Thoracic aorta (tissue), 2 donors: ENCODE results near the gene ZCCHC3. TPM values are rescaled to one million over a fixed set of nuclear protein-coding genes. Genes with fewer than 3 reads are reported as not detected.

Experiments
- ATAC-seq: fragments of 150-250 bp; one replicate; pipeline ENCODE4 v1.8.0; 2017; ENCODE audit warnings: low read depth; ENCODE audit not compliant: insufficient number of reproducible peaks, low FRiP score
- DNase-seq: peaks from one replicate; pipeline ENCODE4 v3.0.0-alpha.2; 2020; ENCODE audit warnings: low spot score
- H3K27ac ChIP-seq, 2 donors: fragments of 200-600 bp; sonication (generic); 1 replicate in 1 of 2; 2 replicates in 1 of 2; pipeline ENCODE4 v1.5.1; 2016; ENCODE audit warnings: mild to moderate bottlenecking in 2 of 2, moderate library complexity in 2 of 2
- H3K27me3 ChIP-seq: fragments of 200-600 bp; sonication (generic); replicated peaks from 2 replicates; pipeline ENCODE4 v1.6.0; 2016; ENCODE audit warnings: mild to moderate bottlenecking; ENCODE audit not compliant: insufficient read depth
- H3K36me3 ChIP-seq: fragments of 200-600 bp; sonication (generic); one replicate; pipeline ENCODE4 v1.5.1; 2016
- H3K4me1 ChIP-seq, 2 donors: fragments of 200-600 bp; sonication (generic); 1 replicate in 1 of 2; 2 replicates in 1 of 2; pipeline versions ENCODE4 v1.5.1 to v1.6.0; 2016; ENCODE audit warnings: low read depth in 2 of 2, mild to moderate bottlenecking in 1 of 2; ENCODE audit not compliant: control insufficient read depth in 1 of 2
- H3K4me3 ChIP-seq: fragments of 200-600 bp; sonication (generic); 2 replicates; pipeline ENCODE4 v1.5.1; 2016; ENCODE audit warnings: mild to moderate bottlenecking
- H3K9me3 ChIP-seq: fragments of 200-600 bp; sonication (generic); 2 replicates; pipeline ENCODE4 v1.5.1; 2016
- total RNA-seq, 2 donors: library from RNA; depleted of rRNA; stranded (reverse); fragments of >200 nt; gene quantifications; one replicate each; pipeline versions ENCODE4 v1.1.0 to v1.2.3, GENCODE V29; 2016
- TF ChIP-seq, protein P1 (sequence below): fragments of 200-600 bp; sonication (generic); IDR thresholded peaks from one replicate; pipeline ENCODE4 v1.5.1; 2019; ENCODE audit warnings: antibody characterized with exemption

Gene ZCCHC3
- total RNA-seq, 2 donors from 2014 or later, result 14.4 to 19.5 TPM

DNA sequence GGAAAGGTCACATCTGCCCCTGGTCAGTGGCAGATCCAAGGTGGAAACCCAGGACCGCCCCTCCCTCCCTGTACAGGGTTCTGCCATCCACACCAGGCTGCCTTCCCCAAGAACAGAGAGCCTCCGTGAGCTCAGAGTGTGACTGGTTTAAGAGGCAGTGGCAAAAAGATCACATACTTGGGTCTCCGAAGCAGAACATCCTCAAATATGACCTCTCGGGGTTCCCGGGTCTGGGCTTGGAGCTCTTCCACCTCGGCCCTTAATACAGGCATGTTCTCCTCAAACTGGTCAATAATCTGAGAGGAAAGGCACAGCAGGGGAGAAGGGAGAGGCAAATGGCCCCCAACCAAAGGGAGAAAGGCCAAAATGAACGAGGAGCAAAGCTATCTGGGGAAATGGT is 21.6 kb upstream of the ZCCHC3 start:
- DNase-seq (no peak), ATAC-seq (no peak)
- Histone ChIP-seq H3K4me3 (no peak overlapping the region), H3K4me1 (no peaks in the 10 kb centered on the region), H3K27ac (no peak overlapping the region), H3K36me3 (peaks cover 9% of the 10 kb centered on the region), H3K9me3 (no peaks in the 10 kb centered on the region), H3K27me3 (no peaks in the 10 kb centered on the region)
- TF ChIP-seq, protein P1, sequence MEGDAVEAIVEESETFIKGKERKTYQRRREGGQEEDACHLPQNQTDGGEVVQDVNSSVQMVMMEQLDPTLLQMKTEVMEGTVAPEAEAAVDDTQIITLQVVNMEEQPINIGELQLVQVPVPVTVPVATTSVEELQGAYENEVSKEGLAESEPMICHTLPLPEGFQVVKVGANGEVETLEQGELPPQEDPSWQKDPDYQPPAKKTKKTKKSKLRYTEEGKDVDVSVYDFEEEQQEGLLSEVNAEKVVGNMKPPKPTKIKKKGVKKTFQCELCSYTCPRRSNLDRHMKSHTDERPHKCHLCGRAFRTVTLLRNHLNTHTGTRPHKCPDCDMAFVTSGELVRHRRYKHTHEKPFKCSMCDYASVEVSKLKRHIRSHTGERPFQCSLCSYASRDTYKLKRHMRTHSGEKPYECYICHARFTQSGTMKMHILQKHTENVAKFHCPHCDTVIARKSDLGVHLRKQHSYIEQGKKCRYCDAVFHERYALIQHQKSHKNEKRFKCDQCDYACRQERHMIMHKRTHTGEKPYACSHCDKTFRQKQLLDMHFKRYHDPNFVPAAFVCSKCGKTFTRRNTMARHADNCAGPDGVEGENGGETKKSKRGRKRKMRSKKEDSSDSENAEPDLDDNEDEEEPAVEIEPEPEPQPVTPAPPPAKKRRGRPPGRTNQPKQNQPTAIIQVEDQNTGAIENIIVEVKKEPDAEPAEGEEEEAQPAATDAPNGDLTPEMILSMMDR, result no peak

DNA sequence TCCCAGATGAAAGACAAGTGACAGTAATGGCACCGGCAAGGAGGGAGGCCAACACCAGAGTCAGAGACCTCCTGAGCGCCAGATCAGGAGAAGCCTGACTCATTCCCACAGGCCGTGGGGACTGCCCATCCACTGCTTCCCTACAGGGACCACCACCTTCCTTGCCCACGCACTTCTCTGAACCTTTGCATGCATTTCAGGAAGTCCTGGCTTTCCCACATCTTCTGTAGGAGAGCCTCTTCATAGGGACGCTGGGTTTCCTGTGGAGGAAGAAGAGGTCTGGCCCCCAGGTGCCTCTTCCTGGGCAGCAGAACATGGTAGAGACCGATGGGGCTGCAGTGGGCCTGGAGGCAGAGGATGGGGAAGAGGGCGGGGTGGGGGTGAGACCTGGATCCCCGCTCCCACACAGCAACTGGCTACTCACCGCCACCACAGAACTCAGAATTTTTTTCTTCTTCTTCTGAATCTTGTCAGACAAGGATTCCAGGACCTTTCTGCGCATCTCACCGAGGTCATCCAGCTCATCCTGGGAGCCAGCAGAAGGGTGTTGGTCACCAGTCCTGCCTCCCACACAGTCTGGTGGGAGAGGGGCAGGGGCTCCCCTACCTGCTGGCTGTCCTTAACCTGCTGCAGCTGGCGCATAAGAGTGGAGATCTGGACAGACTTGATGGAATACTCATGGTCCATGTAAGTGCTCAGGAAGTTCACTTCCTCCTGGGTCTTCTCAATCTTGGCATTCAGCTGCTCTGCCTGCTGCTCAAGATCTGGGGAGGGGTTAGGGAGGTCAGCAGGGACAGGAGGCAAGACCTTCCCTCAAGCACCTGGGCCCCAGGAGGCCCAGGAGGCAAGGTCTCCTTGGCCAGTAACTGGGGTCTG is 20.5 kb upstream of the ZCCHC3 start:
- DNase-seq (no peak), ATAC-seq (no peak)
- Histone ChIP-seq H3K9me3 (no peaks in the 10 kb centered on the region), H3K27me3 (no peaks in the 10 kb centered on the region), H3K4me1 (no peaks in the 10 kb centered on the region), H3K27ac (no peak overlapping the region), H3K36me3 (peaks cover 9% of the 10 kb centered on the region), H3K4me3 (no peak overlapping the region)
- TF ChIP-seq, protein P1, result no peak

DNA sequence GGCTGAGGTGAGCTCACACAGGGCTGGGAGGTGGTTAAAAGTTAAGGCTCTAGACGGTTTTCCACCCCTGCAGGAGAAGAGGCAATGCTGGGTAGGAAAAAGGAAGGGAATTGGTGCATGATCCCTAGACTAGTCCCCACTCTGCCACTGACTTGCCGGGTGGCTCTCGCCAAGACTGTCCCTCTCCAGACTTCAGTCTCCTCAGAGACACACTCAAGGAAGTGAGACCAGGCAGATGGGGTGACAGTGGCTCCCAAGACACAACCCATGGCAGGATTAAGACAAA is 19.9 kb upstream of the ZCCHC3 start:
- Histone ChIP-seq H3K9me3 (no peaks in the 10 kb centered on the region), H3K4me1 (no peaks in the 10 kb centered on the region), H3K4me3 (no peak overlapping the region), H3K36me3 (peaks cover 9% of the 10 kb centered on the region), H3K27ac (no peak overlapping the region), H3K27me3 (no peaks in the 10 kb centered on the region)
- DNase-seq (no peak), ATAC-seq (no peak)
- TF ChIP-seq, protein P1, result no peak

DNA sequence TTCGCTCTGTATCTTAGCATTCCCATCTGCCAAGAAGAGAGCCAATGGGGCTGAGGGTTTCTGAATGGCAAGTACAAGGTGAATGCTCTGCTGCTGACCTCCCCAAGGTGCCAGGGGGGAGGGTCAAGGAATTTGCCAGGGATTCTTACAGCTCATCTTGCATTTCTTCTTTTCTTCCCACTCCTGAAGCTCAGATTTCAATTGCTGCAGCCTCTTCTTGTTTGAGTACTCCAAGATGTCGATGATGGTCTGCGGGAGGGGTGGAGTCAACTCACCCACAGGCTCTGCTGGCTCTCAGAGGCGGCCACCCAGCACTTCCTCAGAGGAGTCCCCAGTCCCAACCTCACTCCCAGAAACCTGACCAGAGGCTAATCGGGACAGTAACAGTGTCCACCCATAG is 19.2 kb upstream of the ZCCHC3 start:
- ATAC-seq (no peak), DNase-seq (no peak)
- Histone ChIP-seq H3K27me3 (no peaks in the 10 kb centered on the region), H3K4me3 (no peak overlapping the region), H3K36me3 (peaks cover 9% of the 10 kb centered on the region), H3K4me1 (no peaks in the 10 kb centered on the region), H3K27ac (no peak overlapping the region), H3K9me3 (no peaks in the 10 kb centered on the region)
- TF ChIP-seq, protein P1, result no peak

DNA sequence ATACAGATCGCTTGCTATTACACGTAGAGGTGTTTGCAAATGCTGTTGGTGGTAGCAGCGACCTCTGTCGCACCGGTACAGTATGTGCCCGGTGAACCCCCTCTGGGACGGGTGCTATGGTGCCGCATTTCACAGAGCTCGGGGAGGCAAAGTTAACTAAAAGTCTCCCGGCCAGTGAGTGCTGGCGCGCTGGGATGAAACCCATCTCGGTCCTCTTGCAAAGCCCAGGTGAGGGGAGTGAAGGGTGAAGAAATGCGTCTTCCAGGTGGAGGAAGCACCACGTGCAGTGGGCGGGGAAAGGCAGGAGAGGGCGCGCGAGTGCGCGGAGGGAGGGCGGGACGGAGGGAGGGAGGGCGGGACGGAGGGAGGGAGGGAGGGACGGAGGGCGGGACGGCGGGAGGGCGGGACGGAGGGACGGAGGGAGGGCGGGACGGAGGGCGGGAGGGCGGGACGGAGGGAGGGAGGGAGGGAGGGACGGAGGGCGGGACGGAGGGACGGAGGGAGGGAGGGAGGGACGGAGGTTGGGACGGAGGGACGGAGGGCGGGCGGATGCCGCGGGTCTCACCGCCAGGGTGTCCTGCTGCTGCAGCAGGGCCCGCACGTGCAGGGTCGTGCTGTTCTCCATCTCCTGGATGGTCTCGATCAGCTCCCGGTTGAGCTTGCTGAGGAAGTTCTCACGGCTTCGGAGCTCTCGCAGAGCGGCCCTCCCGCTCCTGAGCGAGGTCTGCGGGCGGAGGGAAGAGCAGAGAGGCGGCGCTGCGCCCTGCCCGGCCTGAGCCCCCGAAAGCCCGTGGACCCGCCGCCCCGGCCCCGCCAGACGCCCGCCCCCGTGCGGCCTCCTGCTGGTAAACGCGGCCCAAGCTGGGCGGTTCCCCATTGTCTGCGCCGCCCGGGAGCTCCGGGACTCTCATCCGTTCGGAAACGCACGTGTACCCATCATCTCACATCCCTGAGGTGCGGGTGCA is 18.5 kb upstream of the ZCCHC3 start:
- no peaks in the 10 kb centered on the region for H3K4me1 ChIP-seq
- H3K36me3 ChIP-seq, result peaks cover 12% of the 10 kb centered on the region
- no peak for DNase-seq
- no peak overlapping the region for H3K27ac ChIP-seq
- H3K4me3 ChIP-seq, result peak overlapping the region; percentile 28
- TF ChIP-seq, protein P1, result no peak
- H3K27me3 ChIP-seq, result no peaks in the 10 kb centered on the region
- no peak for ATAC-seq
- no peaks in the 10 kb centered on the region for H3K9me3 ChIP-seq
